ENCODE data around the gene PLEKHA1.

The PLEKHA1 gene

DNA sequence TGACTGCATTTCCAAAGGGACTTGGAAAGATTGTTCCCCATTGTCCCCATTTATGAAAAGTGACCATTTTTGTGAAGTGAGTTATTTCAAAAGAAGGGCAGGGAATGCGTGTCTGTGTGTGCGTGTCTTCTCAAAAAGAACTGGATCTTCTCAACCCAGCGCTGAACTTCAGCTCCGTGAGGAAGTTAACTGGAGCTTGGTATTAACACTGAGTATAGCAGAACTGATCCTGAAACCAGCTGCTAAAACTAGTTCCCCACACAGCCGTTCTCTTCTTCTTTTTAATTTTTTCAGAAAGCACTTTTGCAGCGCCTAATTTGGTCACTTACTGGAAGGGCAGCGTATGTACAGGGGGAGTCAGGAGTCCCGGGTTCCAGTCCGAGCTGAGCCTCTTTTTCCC lies 45.8 kb upstream of the PLEKHA1 start:
- DNase-seq = no peak
- Histone ChIP-seq H3K27me3 (ENCODE audit: insufficient read depth, low read depth, severe bottlenecking) (peaks cover 5% of the 10 kb centered on the region), H3K27ac (no peak overlapping the region), H3K36me3 (no peaks in the 10 kb centered on the region), H3K4me3 (ENCODE audit: low read depth, low read length) (no peak overlapping the region), H3K9me3 (ENCODE audit: severe bottlenecking) (no peaks in the 10 kb centered on the region)
- no peak for TF ChIP-seq CTCF (IDR thresholded peaks at IDR 0.05; ENCODE audit: low read depth, low read length)

DNA sequence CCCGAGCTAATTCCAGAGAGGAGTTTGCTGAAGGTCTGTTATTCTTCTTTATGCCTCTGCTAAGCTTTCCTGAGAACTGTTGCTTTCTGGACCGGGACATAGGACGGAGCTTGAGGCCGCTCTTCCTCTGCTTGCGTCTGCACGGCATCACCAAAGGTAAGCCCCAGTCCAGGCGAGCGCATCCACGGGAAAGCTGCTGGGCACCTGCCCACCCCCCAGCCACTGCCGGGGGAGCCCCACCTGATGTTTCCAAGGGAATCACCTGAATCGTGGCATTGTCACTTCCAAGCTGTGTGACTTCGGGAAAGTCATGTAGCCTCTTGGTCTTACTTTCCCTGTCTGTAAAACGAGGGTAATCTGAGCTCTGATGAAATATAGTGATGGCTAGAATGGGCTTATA lies 45.1 kb upstream of the PLEKHA1 start:
- H3K9me3 ChIP-seq (ENCODE audit: severe bottlenecking) = no peaks in the 10 kb centered on the region
- H3K27ac ChIP-seq = no peak overlapping the region
- H3K4me3 ChIP-seq (ENCODE audit: low read depth, low read length) = no peak overlapping the region
- no peak for DNase-seq
- no peaks in the 10 kb centered on the region for H3K36me3 ChIP-seq
- H3K27me3 ChIP-seq (ENCODE audit: insufficient read depth, low read depth, severe bottlenecking) = peaks cover 5% of the 10 kb centered on the region
- no peak for TF ChIP-seq CTCF (IDR thresholded peaks at IDR 0.05; ENCODE audit: low read depth, low read length)

DNA sequence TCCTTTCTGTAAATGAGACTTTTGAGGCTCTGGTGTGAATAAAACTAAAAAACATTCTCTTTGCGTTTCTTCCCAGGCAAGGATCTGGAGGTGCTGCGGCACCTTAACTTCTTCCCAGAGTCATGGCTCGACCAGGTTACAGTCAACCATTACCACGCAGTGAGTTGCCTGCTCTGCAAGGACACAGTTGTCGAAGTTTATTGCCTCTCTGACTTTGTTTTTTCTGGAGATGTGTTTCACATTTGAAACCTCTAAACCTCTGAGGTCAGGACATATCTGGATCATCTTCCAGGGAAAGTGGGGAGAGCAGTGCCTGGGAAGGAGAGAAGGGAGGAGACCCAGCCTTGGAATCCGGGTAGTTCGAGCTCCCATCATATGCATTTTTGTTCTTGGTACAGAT lies 43.4 kb upstream of the PLEKHA1 start:
- no peak for TF ChIP-seq CTCF (IDR thresholded peaks at IDR 0.05; ENCODE audit: low read depth, low read length)
- Histone ChIP-seq H3K4me3 (ENCODE audit: low read depth, low read length) (no peak overlapping the region), H3K27me3 (ENCODE audit: insufficient read depth, low read depth, severe bottlenecking) (peaks cover 5% of the 10 kb centered on the region), H3K36me3 (no peaks in the 10 kb centered on the region), H3K9me3 (ENCODE audit: severe bottlenecking) (no peaks in the 10 kb centered on the region), H3K27ac (no peak overlapping the region)
- no peak for DNase-seq

DNA sequence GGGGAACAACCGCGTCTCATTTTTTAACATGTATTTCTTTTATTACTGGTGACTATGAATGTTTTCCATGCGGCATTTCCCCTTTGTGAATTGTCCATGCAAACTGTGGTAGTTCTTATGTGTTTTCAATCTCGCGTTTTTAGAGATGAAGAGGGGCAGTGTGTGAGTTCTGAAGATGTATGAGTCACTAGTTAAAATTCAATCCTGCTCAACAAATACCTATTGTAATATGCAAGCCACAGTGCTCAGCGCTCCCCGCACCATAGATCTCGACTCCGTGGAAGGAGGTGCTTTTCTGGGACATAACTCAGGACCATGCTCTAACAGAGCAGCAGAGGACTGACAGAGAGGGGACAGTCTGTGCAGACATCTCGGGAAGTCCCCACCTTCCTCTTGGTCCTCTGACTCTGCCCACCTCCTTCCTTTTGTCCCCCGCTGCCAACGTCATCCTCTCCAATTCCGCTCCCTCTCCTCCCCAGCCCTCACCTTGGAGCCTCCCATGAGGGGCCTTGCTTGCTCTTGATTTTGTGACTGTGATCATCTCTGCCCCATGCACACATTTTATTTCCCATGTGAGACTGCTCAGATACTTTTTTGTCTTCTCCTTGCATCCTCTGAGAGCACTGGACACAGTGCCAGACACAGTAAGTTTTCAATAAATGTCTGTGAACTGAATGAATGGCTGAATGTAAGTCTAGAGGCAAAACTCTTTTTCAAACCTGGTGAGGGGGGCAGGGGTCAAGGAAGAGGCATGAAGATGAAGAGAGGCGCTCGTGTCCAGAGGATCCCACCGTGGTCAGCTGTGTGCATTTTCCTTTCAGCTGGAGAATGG lies 42.7 kb upstream of the PLEKHA1 start:
- TF ChIP-seq CTCF (IDR thresholded peaks at IDR 0.05; ENCODE audit: low read depth, low read length) = no peak
- no peaks in the 10 kb centered on the region for H3K9me3 ChIP-seq (ENCODE audit: severe bottlenecking)
- no peaks in the 10 kb centered on the region for H3K36me3 ChIP-seq
- H3K4me3 ChIP-seq (ENCODE audit: low read depth, low read length) = no peak overlapping the region
- DNase-seq = no peak
- peaks cover 5% of the 10 kb centered on the region for H3K27me3 ChIP-seq (ENCODE audit: insufficient read depth, low read depth, severe bottlenecking)
- H3K27ac ChIP-seq = no peak overlapping the region

- DNase-seq = no peak
- TF ChIP-seq CTCF (IDR thresholded peaks at IDR 0.05; ENCODE audit: low read depth, low read length) = no peak
- Histone ChIP-seq H3K27ac (no peak overlapping the region), H3K27me3 (ENCODE audit: insufficient read depth, low read depth, severe bottlenecking) (peaks cover 5% of the 10 kb centered on the region), H3K36me3 (no peaks in the 10 kb centered on the region), H3K9me3 (ENCODE audit: severe bottlenecking) (no peaks in the 10 kb centered on the region), H3K4me3 (ENCODE audit: low read depth, low read length) (no peak overlapping the region)
Observed at GRCh38 chr10:122333037-122333436, 41.5 kb upstream of the PLEKHA1 start.

DNA sequence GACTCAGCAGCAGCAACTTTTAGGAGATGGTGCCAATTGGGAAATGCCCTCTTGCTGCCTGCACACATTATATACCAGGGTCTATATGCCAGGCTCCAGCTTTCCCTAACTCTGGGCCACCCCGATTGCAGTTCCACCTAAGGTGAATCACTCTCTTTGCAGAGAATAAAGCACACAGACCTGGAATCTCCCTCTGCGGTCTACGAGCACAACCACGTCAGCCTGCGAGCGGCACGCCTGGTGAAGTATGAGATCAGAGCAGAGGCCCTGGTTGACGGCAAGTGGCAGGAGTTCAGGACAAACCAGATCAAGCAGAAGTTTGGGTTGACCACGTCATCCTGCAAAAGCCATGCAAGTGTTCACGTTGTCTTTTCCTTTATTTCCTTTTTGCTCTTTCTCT lies 38.2 kb upstream of the PLEKHA1 start:
- Histone ChIP-seq H3K27ac (no peak overlapping the region), H3K36me3 (no peaks in the 10 kb centered on the region), H3K27me3 (ENCODE audit: insufficient read depth, low read depth, severe bottlenecking) (peaks cover 5% of the 10 kb centered on the region), H3K4me3 (ENCODE audit: low read depth, low read length) (no peak overlapping the region), H3K9me3 (ENCODE audit: severe bottlenecking) (no peaks in the 10 kb centered on the region)
- no peak for TF ChIP-seq CTCF (IDR thresholded peaks at IDR 0.05; ENCODE audit: low read depth, low read length)
- DNase-seq = no peak

All from WERI-Rb-1 (cell line).